Mammary epithelial cell (primary cell): Measurements from ENCODE around the gene RXFP2.

Source experiments
- CTCF ChIP-seq, 2 donors: IDR thresholded peaks in 1 of 2; conservative IDR thresholded peaks in 1 of 2; 2 replicates each; pipeline ENCODE4 v1.5.1; 2011 to 2012; ENCODE audit warnings: inconsistent platforms in 2 of 2, low read length in 2 of 2, mild to moderate bottlenecking in 2 of 2, control low read depth in 1 of 2, low read depth in 1 of 2; ENCODE audit not compliant: insufficient read depth in 1 of 2; ENCODE audit errors: extremely low read depth in 1 of 2
- EZH2 ChIP-seq: IDR thresholded peaks from 2 replicates; pipeline ENCODE4 v1.6.1; 2012; ENCODE audit warnings: low read length, inconsistent platforms, borderline replicate concordance

GRCh38 chr13:31807090-31807541, 67.8 kb downstream of the RXFP2 start:
- TF ChIP-seq EZH2 = no peak
- no peak for TF ChIP-seq CTCF (conservative IDR thresholded peaks at IDR 0.05 in 1 of 2, IDR thresholded peaks at IDR 0.05 in 1 of 2; ENCODE audit: extremely low read depth in 1 of 2, insufficient read depth in 1 of 2, low read depth in 1 of 2, low read length in 2 of 2)
